SK-N-SH (cell line): ENCODE results near the gene SLC17A9.

Experiments
- CTCF ChIP-seq: fragments of 200-600 bp; sonication (generic); IDR thresholded peaks from 2 replicates; pipeline ENCODE4 v1.6.1; 2017; ENCODE audit warnings: antibody characterized with exemption, mild to moderate bottlenecking, moderate library complexity
- EP300 ChIP-seq, 2 experiments: IDR thresholded peaks; 2 replicates each; pipeline versions ENCODE4 v1.4.0 to v1.6.1; 2012; ENCODE audit warnings: borderline replicate concordance in 1 of 2, low read depth in 1 of 2, low read length in 1 of 2
- EZH2phosphoT487 ChIP-seq: fragments of 200-600 bp; sonication (generic); IDR thresholded peaks from 2 replicates; pipeline ENCODE4 v1.6.1; 2017; ENCODE audit warnings: low read depth, mixed run types, mild to moderate bottlenecking, antibody characterized with exemption, moderate library complexity, borderline replicate concordance
- JUND ChIP-seq: IDR thresholded peaks from 2 replicates; pipeline ENCODE4 v1.4.0; 2012
- MAX ChIP-seq: IDR thresholded peaks from 2 replicates; pipeline ENCODE4 v1.4.0; 2012; ENCODE audit warnings: low read depth
- MEF2A ChIP-seq: IDR thresholded peaks from 2 replicates; pipeline ENCODE4 v1.4.0; 2012; ENCODE audit warnings: low read depth, borderline replicate concordance
- NFIC ChIP-seq: IDR thresholded peaks from 2 replicates; pipeline ENCODE4 v1.4.0; 2012; ENCODE audit warnings: borderline replicate concordance
- NRF1 ChIP-seq: IDR thresholded peaks from 2 replicates; pipeline ENCODE4 v1.6.1; 2012; ENCODE audit warnings: low read depth, mild to moderate bottlenecking, low read length
- POLR2AphosphoS5 ChIP-seq: IDR thresholded peaks from 2 replicates; pipeline ENCODE4 v1.6.1; 2012; ENCODE audit warnings: low read depth, low read length
- RAD21 ChIP-seq: IDR thresholded peaks from 2 replicates; pipeline ENCODE4 v1.6.1; 2012; ENCODE audit warnings: mild to moderate bottlenecking, low read length
- RXRA ChIP-seq: IDR thresholded peaks from 2 replicates; pipeline ENCODE4 v1.4.0; 2012; ENCODE audit warnings: low read depth, mild to moderate bottlenecking, borderline replicate concordance
- YY1 ChIP-seq: IDR thresholded peaks from 2 replicates; pipeline ENCODE4 v1.4.0; 2012; ENCODE audit warnings: low read depth, mild to moderate bottlenecking
- ZBTB33 ChIP-seq: IDR thresholded peaks from 2 replicates; pipeline ENCODE4 v1.4.0; 2012; ENCODE audit warnings: low read depth, borderline replicate concordance

- TF ChIP-seq CTCF (no peak), JUND (no peak), EP300 (IDR thresholded peaks at IDR 0.05; ENCODE audit: borderline replicate concordance in 1 of 2, low read depth in 1 of 2, low read length in 1 of 2) (no peak), POLR2AphosphoS5 (no peak), MAX (no peak), RAD21 (no peak), NRF1 (no peak), YY1 (no peak), NFIC (no peak), ZBTB33 (no peak), RXRA (no peak), MEF2A (no peak), EZH2phosphoT487 (no peak)
Measured at GRCh38 chr20:62980970-62981369, 28.5 kb downstream of the SLC17A9 start.
